Liver (tissue), 3 donors: ENCODE measurements around the gene PLEKHA6.

ENCODE experiments used
- ATF3 ChIP-seq: IDR thresholded peaks from 2 replicates; pipeline ENCODE4 v1.6.1; 2016; ENCODE audit warnings: antibody characterized with exemption
- CTCF ChIP-seq: fragments of 150-350 bp; IDR thresholded peaks from 2 replicates; pipeline ENCODE4 v1.5.1; 2017; ENCODE audit warnings: improper control_type of control experiment, low read depth, low read length; ENCODE audit not compliant: missing input control
- FOXA1 ChIP-seq: IDR thresholded peaks from 2 replicates; pipeline ENCODE4 v1.6.1; 2016; ENCODE audit warnings: antibody characterized with exemption
- HNF4A ChIP-seq, 2 donors: conservative IDR thresholded peaks; 2 replicates each; pipeline ENCODE4 v1.6.1; 2016; ENCODE audit warnings: antibody characterized with exemption in 2 of 2, mild to moderate bottlenecking in 2 of 2
- JUND ChIP-seq, 2 donors: IDR thresholded peaks; 2 replicates each; pipeline ENCODE4 v1.6.1; 2016; ENCODE audit warnings: antibody characterized with exemption in 2 of 2
- RAD21 ChIP-seq, 2 donors: IDR thresholded peaks; 2 replicates each; pipeline ENCODE4 v1.6.1; 2016; ENCODE audit warnings: antibody characterized with exemption in 2 of 2, mild to moderate bottlenecking in 2 of 2
- REST ChIP-seq: IDR thresholded peaks from 2 replicates; pipeline ENCODE4 v1.6.1; 2016; ENCODE audit warnings: antibody characterized with exemption, mild to moderate bottlenecking
- SP1 ChIP-seq: IDR thresholded peaks from 2 replicates; pipeline ENCODE4 v1.6.1; 2018; ENCODE audit warnings: antibody characterized with exemption, mild to moderate bottlenecking
- TAF1 ChIP-seq: conservative IDR thresholded peaks from 2 replicates; pipeline ENCODE4 v1.6.1; 2016; ENCODE audit warnings: antibody characterized with exemption, mild to moderate bottlenecking
- donor health status: healthy.
- donor health status: healthy.

- TF ChIP-seq CTCF (peak; percentile 2), ATF3 (no peak), HNF4A (conservative IDR thresholded peaks at IDR 0.05) (no peak), JUND (IDR thresholded peaks at IDR 0.05) (no peak), SP1 (no peak), REST (no peak), RAD21 (IDR thresholded peaks at IDR 0.05) (peak; percentile 18 to 23), TAF1 (no peak), FOXA1 (no peak)
Observed at GRCh38 chr1:204359474-204360255, at the start of gene PLEKHA6.
